GM19395 (cell line): ENCODE data around the gene CHP2.

Experiments
- ATAC-seq: cut with Tn5 transposase; IDR thresholded peaks from one replicate; pipeline ENCODE4 v1.9.1; 2021; ENCODE audit warnings: mild to moderate bottlenecking, moderate library complexity; ENCODE audit not compliant: unreplicated experiment

CHP2 gene

GRCh38 chr16:23803591-23804123 is 48.8 kb downstream of the CHP2 start:
- ATAC-seq: peak; percentile 69

- no peak for ATAC-seq
These were observed 52.2 kb downstream of the CHP2 start for GRCh38 chr16:23807028-23807427.
